GM23338 (cell line): ENCODE results near the gene STIL. TPM values are rescaled to one million over a fixed set of nuclear protein-coding genes. Genes with fewer than 3 reads are reported as not detected.
"Not testable (repeated sequence)": the region's sequence is repeated elsewhere in the genome, so short reads cannot be mapped to it uniquely, and the experiment has no call there.

Source experiments
- ATAC-seq: fragments of 200-7000 bp; cut with Tn5 transposase; 3 replicates; pipeline ENCODE4 v1.9.1; 2020
- DNase-seq: peaks from one replicate; pipeline ENCODE4 v3.0.0-alpha.2; 2015; ENCODE audit warnings: low spot score
- H2AFZ ChIP-seq: fragments of 200-600 bp; sonication (generic); 2 replicates; pipeline ENCODE4 v1.8.0; 2016; ENCODE audit warnings: antibody characterized with exemption, mild to moderate bottlenecking, moderate library complexity
- H3F3A ChIP-seq: fragments of 200-600 bp; sonication (generic); replicated peaks from 2 replicates; pipeline ENCODE4 v1.8.0; 2017; ENCODE audit warnings: antibody characterized with exemption, mixed run types, low read depth
- H3K27ac ChIP-seq: fragments of 200-600 bp; sonication (generic); 2 replicates; pipeline ENCODE4 v1.6.1; 2016; ENCODE audit warnings: low read depth
- H3K27me3 ChIP-seq: fragments of 200-600 bp; sonication (generic); 2 replicates; pipeline ENCODE4 v1.8.0; 2016; ENCODE audit warnings: mild to moderate bottlenecking, mixed run types, moderate library complexity; ENCODE audit not compliant: insufficient read depth
- H3K36me3 ChIP-seq: fragments of 200-600 bp; sonication (generic); 2 replicates; pipeline ENCODE4 v1.8.0; 2016; ENCODE audit warnings: mild to moderate bottlenecking; ENCODE audit not compliant: insufficient read depth
- H3K4me1 ChIP-seq: fragments of 200-600 bp; sonication (generic); 2 replicates; pipeline ENCODE4 v1.8.0; 2016; ENCODE audit warnings: mild to moderate bottlenecking, moderate library complexity; ENCODE audit not compliant: insufficient read depth
- H3K4me2 ChIP-seq: fragments of 200-600 bp; sonication (generic); 2 replicates; pipeline ENCODE4 v1.7.1; 2017; ENCODE audit warnings: mixed run types
- H3K4me3 ChIP-seq: fragments of 200-600 bp; sonication (generic); 2 replicates; pipeline ENCODE4 v1.6.1; 2016; ENCODE audit warnings: mixed run types
- H3K79me2 ChIP-seq: fragments of 200-600 bp; sonication (generic); replicated peaks from 2 replicates; pipeline ENCODE4 v1.8.0; 2017; ENCODE audit warnings: mild to moderate bottlenecking; ENCODE audit not compliant: insufficient read depth
- H3K9me2 ChIP-seq: fragments of 200-600 bp; sonication (generic); 2 replicates; pipeline ENCODE4 v1.8.0; 2017; ENCODE audit not compliant: insufficient read depth
- H4K20me1 ChIP-seq: fragments of 200-600 bp; sonication (generic); replicated peaks from 2 replicates; pipeline ENCODE4 v1.8.0; 2017; ENCODE audit warnings: mild to moderate bottlenecking; ENCODE audit not compliant: insufficient read depth
- H3K27ac Mint-ChIP-seq: 2 replicates; pipeline ENCODE4 v1.8.0; 2020; ENCODE audit warnings: inconsistent platforms, mild to moderate bottlenecking, moderate library complexity, mixed read lengths
- H3K27me3 Mint-ChIP-seq: 3 replicates; pipeline ENCODE4 v1.8.0; 2022; ENCODE audit warnings: low read depth, mild to moderate bottlenecking, moderate library complexity, mixed read lengths, inconsistent platforms; ENCODE audit not compliant: insufficient read depth, poor library complexity
- H3K36me3 Mint-ChIP-seq: 3 replicates; pipeline ENCODE4 v1.8.0; 2021; ENCODE audit warnings: low read depth, mild to moderate bottlenecking, inconsistent platforms, moderate library complexity, mixed read lengths
- H3K4me1 Mint-ChIP-seq: 3 replicates; pipeline ENCODE4 v1.8.0; 2020; ENCODE audit warnings: mild to moderate bottlenecking, inconsistent platforms, mixed read lengths
- H3K4me3 Mint-ChIP-seq: 3 replicates; pipeline ENCODE4 v1.8.0; 2021; ENCODE audit warnings: moderate library complexity, mild to moderate bottlenecking, inconsistent platforms, mixed read lengths
- H3K9me3 Mint-ChIP-seq: 3 replicates; pipeline ENCODE4 v1.8.0; 2020; ENCODE audit warnings: moderate library complexity, mild to moderate bottlenecking, inconsistent platforms, mixed read lengths
- EZH2 ChIP-seq: fragments of 200-600 bp; sonication (generic); IDR thresholded peaks from one replicate; pipeline ENCODE4 v1.8.0; 2017; ENCODE audit warnings: antibody characterized with exemption, mild to moderate bottlenecking, low read depth; ENCODE audit not compliant: unreplicated experiment
- STAT1 ChIP-seq: IDR thresholded peaks from one replicate; pipeline ENCODE4 v1.6.1; 2016; ENCODE audit warnings: antibody characterized with exemption; ENCODE audit not compliant: unreplicated experiment
- ZNF114 ChIP-seq: fragments of 250-450 bp; sonication (Bioruptor Pico); IDR thresholded peaks from 2 replicates; pipeline ENCODE4 v1.5.0; 2020; ENCODE audit warnings: mild to moderate bottlenecking, moderate library complexity
- polyA plus RNA-seq: library from polyadenylated mRNA; unstranded; fragments of >200 nt; fragmentation: Nextera tagmentation; extraction: Ambion mirVana; gene quantifications from 2 replicates; pipeline ENCODE4 v1.2.1, GENCODE V29; 2016
- total RNA-seq: library from RNA; depleted of rRNA; stranded (reverse); fragments of >200 nt; shearing (Covaris generic); gene quantifications from 2 replicates; pipeline ENCODE4 v1.2.3, GENCODE V29; 2014
- TF ChIP-seq, protein P1 (sequence below): fragments of 250-450 bp; sonication (Bioruptor Pico); IDR thresholded peaks from 2 replicates; pipeline ENCODE4 v1.5.0; 2020; ENCODE audit warnings: mild to moderate bottlenecking, moderate library complexity

The STIL gene
- total and polyA plus RNA-seq, 2 experiments from 2014 or later: 15.6 to 38.2 TPM

DNA sequence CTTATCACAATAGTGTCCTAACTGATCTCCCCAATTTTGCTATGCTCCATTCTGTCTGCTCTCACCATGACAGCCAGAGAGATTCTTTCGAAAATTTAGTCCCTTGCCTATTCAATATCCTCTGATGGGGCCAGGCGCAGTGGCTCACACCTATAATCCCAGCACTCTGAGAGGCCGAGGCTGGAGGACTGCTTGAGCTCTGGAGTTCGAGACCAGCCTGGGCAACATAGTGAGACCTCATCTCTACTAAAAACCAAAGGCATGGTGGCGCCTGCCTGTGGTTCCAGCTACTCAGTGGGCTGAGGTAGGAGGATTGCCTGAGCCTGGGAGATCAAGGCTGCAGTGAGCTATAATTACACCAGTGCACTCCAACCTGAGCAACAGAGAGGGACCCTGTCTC, 108.0 kb downstream of the STIL start:
- Mint-ChIP-seq H3K27ac (no peak overlapping the region), H3K4me3 (no peak overlapping the region), H3K27me3 (peaks cover 29% of the 10 kb centered on the region), H3K4me1 (peaks cover 27% of the 10 kb centered on the region), H3K36me3 (peaks cover 6% of the 10 kb centered on the region), H3K9me3 (peaks cover 10% of the 10 kb centered on the region; the same call in 2 of the 3 replicates)
- DNase-seq: no peak
- ATAC-seq: no peak
- no peak overlapping the region for H3K27ac ChIP-seq
- TF ChIP-seq STAT1 (no peak), EZH2 (no peak)
- H3K27me3 ChIP-seq: peaks cover 60% of the 10 kb centered on the region
- no peak overlapping the region for H3K4me2 ChIP-seq
- no peaks in the 10 kb centered on the region for H3K36me3 ChIP-seq
- H3K4me3 ChIP-seq: no peak overlapping the region
- H3K4me1 ChIP-seq: peaks cover 17% of the 10 kb centered on the region
- H3F3A ChIP-seq: no peaks in the 10 kb centered on the region
- H4K20me1 ChIP-seq: no peaks in the 10 kb centered on the region
- H2AFZ ChIP-seq: no peak overlapping the region
- no peaks in the 10 kb centered on the region for H3K79me2 ChIP-seq
- H3K9me2 ChIP-seq: 0 out of 2 replicates have a peak, but pooled peaks cover 3% of the 10 kb centered on the region

DNA sequence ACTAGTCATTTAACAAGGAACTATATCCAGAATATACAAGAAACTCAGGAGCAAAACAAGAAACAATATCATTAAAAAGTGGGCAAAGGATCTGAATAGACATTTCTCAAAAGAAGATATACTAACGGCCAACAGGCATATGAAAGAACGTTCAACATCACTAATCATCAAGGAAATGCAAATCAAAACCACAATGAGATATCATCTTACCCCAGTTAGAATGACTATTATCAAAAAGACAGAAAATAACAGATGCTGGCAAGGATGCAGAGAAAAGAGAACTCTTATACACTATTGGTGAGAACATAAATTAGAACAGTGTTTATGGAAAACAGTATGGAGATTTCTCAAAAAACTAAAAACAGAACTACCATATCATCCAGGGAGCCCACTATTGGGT, 110.4 kb downstream of the STIL start:
- not testable (repeated sequence) for H3K9me2 ChIP-seq, H2AFZ ChIP-seq, H3K4me3 ChIP-seq, H4K20me1 ChIP-seq, H3K36me3 Mint-ChIP-seq, H3K79me2 ChIP-seq, H3K4me1 Mint-ChIP-seq, H3K9me3 Mint-ChIP-seq, H3K27ac ChIP-seq, H3K4me2 ChIP-seq, H3F3A ChIP-seq, DNase-seq, H3K36me3 ChIP-seq, H3K27ac Mint-ChIP-seq, ATAC-seq, H3K4me3 Mint-ChIP-seq
- H3K27me3 Mint-ChIP-seq: peaks cover 20% of the 10 kb centered on the region
- Histone ChIP-seq H3K27me3 (peaks cover 50% of the 10 kb centered on the region), H3K4me1 (peaks cover 10% of the 10 kb centered on the region)

DNA sequence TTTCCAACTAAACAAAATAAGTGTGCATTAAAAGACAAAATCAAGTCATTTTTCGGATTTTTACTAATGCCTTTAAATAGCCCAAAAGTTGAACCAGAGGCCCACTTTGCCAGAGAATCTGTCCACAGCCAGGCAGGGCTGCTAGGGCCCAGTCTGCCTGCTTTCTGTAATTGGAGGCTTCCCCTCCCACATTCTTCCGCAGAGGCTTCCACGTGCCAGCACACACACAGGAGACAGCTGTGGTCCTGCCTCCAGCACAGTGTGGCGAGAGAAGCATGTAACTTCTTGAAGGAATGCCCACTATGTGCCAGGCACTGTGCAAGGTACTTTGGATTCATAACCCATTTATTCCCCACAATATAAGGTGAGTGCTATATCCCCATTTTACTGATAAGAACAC, 112.8 kb downstream of the STIL start:
- no peaks in the 10 kb centered on the region for H3K36me3 Mint-ChIP-seq
- no peaks in the 10 kb centered on the region; the same call in 1 of the 3 replicates for H3K4me1 Mint-ChIP-seq
- no peak for TF ChIP-seq STAT1
- TF ChIP-seq ZNF114 (CRISPR knock-in tag): no peak
- TF ChIP-seq, protein P1, sequence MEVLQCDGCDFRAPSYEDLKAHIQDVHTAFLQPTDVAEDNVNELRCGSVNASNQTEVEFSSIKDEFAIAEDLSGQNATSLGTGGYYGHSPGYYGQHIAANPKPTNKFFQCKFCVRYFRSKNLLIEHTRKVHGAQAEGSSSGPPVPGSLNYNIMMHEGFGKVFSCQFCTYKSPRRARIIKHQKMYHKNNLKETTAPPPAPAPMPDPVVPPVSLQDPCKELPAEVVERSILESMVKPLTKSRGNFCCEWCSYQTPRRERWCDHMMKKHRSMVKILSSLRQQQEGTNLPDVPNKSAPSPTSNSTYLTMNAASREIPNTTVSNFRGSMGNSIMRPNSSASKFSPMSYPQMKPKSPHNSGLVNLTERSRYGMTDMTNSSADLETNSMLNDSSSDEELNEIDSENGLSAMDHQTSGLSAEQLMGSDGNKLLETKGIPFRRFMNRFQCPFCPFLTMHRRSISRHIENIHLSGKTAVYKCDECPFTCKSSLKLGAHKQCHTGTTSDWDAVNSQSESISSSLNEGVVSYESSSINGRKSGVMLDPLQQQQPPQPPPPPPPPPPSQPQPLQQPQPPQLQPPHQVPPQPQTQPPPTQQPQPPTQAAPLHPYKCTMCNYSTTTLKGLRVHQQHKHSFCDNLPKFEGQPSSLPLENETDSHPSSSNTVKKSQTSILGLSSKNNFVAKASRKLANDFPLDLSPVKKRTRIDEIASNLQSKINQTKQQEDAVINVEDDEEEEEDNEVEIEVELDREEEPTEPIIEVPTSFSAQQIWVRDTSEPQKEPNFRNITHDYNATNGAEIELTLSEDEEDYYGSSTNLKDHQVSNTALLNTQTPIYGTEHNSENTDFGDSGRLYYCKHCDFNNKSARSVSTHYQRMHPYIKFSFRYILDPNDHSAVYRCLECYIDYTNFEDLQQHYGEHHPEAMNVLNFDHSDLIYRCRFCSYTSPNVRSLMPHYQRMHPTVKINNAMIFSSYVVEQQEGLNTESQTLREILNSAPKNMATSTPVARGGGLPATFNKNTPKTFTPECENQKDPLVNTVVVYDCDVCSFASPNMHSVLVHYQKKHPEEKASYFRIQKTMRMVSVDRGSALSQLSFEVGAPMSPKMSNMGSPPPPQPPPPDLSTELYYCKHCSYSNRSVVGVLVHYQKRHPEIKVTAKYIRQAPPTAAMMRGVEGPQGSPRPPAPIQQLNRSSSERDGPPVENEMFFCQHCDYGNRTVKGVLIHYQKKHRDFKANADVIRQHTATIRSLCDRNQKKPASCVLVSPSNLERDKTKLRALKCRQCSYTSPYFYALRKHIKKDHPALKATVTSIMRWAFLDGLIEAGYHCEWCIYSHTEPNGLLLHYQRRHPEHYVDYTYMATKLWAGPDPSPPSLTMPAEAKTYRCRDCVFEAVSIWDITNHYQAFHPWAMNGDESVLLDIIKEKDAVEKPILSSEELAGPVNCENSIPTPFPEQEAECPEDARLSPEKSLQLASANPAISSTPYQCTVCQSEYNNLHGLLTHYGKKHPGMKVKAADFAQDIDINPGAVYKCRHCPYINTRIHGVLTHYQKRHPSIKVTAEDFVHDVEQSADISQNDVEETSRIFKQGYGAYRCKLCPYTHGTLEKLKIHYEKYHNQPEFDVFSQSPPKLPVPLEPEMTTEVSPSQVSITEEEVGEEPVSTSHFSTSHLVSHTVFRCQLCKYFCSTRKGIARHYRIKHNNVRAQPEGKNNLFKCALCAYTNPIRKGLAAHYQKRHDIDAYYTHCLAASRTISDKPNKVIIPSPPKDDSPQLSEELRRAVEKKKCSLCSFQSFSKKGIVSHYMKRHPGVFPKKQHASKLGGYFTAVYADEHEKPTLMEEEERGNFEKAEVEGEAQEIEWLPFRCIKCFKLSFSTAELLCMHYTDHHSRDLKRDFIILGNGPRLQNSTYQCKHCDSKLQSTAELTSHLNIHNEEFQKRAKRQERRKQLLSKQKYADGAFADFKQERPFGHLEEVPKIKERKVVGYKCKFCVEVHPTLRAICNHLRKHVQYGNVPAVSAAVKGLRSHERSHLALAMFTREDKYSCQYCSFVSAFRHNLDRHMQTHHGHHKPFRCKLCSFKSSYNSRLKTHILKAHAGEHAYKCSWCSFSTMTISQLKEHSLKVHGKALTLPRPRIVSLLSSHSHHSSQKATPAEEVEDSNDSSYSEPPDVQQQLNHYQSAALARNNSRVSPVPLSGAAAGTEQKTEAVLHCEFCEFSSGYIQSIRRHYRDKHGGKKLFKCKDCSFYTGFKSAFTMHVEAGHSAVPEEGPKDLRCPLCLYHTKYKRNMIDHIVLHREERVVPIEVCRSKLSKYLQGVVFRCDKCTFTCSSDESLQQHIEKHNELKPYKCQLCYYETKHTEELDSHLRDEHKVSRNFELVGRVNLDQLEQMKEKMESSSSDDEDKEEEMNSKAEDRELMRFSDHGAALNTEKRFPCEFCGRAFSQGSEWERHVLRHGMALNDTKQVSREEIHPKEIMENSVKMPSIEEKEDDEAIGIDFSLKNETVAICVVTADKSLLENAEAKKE (CRISPR knock-in tag): no peak
- no peaks in the 10 kb centered on the region for H3K36me3 ChIP-seq
- DNase-seq: no peak
- no peaks in the 10 kb centered on the region for H3K4me1 ChIP-seq
- H3K9me3 Mint-ChIP-seq: no peaks in the 10 kb centered on the region; the same call in 2 of the 3 replicates
- H3K27me3 Mint-ChIP-seq: peaks cover 11% of the 10 kb centered on the region
- H3K4me3 ChIP-seq: no peak overlapping the region
- H3K27me3 ChIP-seq: peaks cover 40% of the 10 kb centered on the region; the same call in 1 of the 2 replicates
- peak; percentile 63 for ATAC-seq
- H2AFZ ChIP-seq: no peak overlapping the region
- no peak overlapping the region for H3K4me2 ChIP-seq
- H4K20me1 ChIP-seq: no peaks in the 10 kb centered on the region
- H3F3A ChIP-seq: no peaks in the 10 kb centered on the region
- no peak overlapping the region for H3K27ac Mint-ChIP-seq
- H3K4me3 Mint-ChIP-seq: no peak overlapping the region
- H3K27ac ChIP-seq: no peak overlapping the region
- no peaks in the 10 kb centered on the region for H3K79me2 ChIP-seq
- 0 out of 2 replicates have a peak, but pooled peaks cover 3% of the 10 kb centered on the region for H3K9me2 ChIP-seq
